ENCODE data around the gene TTC23. TPM values are rescaled to one million over a fixed set of nuclear protein-coding genes. Genes with fewer than 3 reads are reported as not detected.

The TTC23 gene
- total and polyA plus RNA-seq, 9 of the 15 experiments (the other 6 are each of a cell fraction or from before 2014, with no cell fraction given), result 0.41 to 4.5 (median 2.5) TPM

DNA sequence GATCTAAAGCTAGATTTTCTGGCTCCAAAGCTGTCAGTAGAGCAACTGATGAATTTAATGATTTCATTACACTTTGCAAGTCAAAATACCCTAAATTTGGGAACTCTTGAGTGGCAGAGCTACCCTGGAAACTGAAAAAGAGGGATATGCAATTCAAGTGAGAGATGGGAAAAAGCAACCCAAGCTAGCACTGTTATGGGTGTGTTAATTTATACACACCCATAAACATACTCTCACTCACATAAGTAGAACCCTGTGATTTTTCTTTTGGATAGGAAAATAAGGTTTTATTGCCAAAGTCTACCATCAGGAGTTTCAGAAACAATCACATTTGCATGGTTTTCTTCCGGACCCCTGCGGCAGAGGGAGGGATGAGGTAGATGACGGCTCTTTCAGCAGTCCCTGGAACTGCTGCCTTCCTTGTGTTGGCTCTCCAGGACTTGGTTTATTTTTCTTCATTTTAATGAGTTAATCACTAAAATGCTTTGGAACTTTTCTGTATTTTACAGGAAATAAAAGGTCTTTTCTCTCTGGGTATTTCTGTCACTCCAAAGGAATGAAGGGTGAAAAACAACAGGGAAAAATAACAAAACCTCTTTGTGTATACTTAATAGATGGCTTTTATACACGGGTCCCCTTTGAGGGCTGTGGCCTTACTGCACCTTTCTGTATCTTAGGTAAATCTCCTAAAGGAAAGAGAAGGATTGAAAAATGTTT, 63.8 kb downstream of the TTC23 start:
- POLR2A ChIA-PET, result no interaction called here
- intact Hi-C loops (cut with micrococcal nuclease) (no loop called here), in situ Hi-C loops (cut with MboI) (no loop called here)
- Histone ChIP-seq H3K4me3 (no peak overlapping the region), H3K9ac (ENCODE audit: insufficient read depth in 1 of 2, low read depth in 2 of 2, low read length in 2 of 2) (no peak overlapping the region), H3K27ac (ENCODE audit: extremely low read depth, low read depth, low read length) (no peak overlapping the region), H3K4me2 (ENCODE audit: insufficient read depth, low read length) (no peak overlapping the region), H3K27me3 (ENCODE audit: control insufficient read depth in 2 of 2, insufficient read depth in 2 of 2, low read length in 2 of 2) (no peaks in the 10 kb centered on the region), H3K36me3 (ENCODE audit: control insufficient read depth, insufficient read depth, low read length) (no peaks in the 10 kb centered on the region), H3K9me1 (ENCODE audit: control insufficient read depth, insufficient read depth, low read length) (no peaks in the 10 kb centered on the region), H3K79me2 (ENCODE audit: control insufficient read depth, insufficient read depth, low read length) (no peaks in the 10 kb centered on the region), H3K4me1 (replicated peaks in 1 of 2; ENCODE audit: control insufficient read depth in 2 of 2, insufficient read depth in 2 of 2, low read length in 2 of 2) (no peaks in the 10 kb centered on the region), H2AFZ (ENCODE audit: low read depth, low read length) (no peak overlapping the region), H4K20me1 (replicated peaks; ENCODE audit: control insufficient read depth, insufficient read depth, low read length) (no peaks in the 10 kb centered on the region), H3K9me3 (replicated peaks; ENCODE audit: control insufficient read depth, insufficient read depth, low read depth, low read length) (no peaks in the 10 kb centered on the region)
- FAIRE-seq (no peak), ATAC-seq (no peak), DNase-seq (ENCODE audit: extremely low read depth in 1 of 4, low spot score in 3 of 4) (no peak)
- CTCF ChIA-PET (ENCODE audit: low intra/inter-chr PET ratio), result no interaction called here
- WGBS (ENCODE audit: insufficient coverage, low coverage, missing lambda C conversion rate), result 13% methylated on average over 4 of the region's 4 CpGs
- no TSS peak for BruUV-seq (replicated peaks)
- TF ChIP-seq KAT7 (CRISPR knock-in tag; IDR thresholded peaks at IDR 0.05; ENCODE audit: borderline replicate concordance) (no peak), FOXA3 (CRISPR knock-in tag; conservative IDR thresholded peaks at IDR 0.05 in 1 of 2, IDR thresholded peaks at IDR 0.05 in 1 of 2) (no peak), POLR2A (conservative IDR thresholded peaks at IDR 0.05) (no peak), RBM34 (IDR thresholded peaks at IDR 0.05; ENCODE audit: borderline replicate concordance, insufficient read depth, low read length) (no peak), SNRNP70 (optimal IDR thresholded peaks at IDR 0.05; ENCODE audit: low read depth, low read length) (no peak), FUS (optimal IDR thresholded peaks at IDR 0.05; ENCODE audit: low read depth, low read length) (no peak), SPI1 (IDR thresholded peaks at IDR 0.05; ENCODE audit: borderline replicate concordance, low read depth, low read length) (no peak), RBM25 (IDR thresholded peaks at IDR 0.05; ENCODE audit: low read depth, low read length, severe bottlenecking) (no peak), CEBPB (tag; IDR thresholded peaks at IDR 0.05) (no peak), RAD51 (IDR thresholded peaks at IDR 0.05; ENCODE audit: borderline replicate concordance, low read depth) (no peak)
- TF ChIP-seq, protein P1, sequence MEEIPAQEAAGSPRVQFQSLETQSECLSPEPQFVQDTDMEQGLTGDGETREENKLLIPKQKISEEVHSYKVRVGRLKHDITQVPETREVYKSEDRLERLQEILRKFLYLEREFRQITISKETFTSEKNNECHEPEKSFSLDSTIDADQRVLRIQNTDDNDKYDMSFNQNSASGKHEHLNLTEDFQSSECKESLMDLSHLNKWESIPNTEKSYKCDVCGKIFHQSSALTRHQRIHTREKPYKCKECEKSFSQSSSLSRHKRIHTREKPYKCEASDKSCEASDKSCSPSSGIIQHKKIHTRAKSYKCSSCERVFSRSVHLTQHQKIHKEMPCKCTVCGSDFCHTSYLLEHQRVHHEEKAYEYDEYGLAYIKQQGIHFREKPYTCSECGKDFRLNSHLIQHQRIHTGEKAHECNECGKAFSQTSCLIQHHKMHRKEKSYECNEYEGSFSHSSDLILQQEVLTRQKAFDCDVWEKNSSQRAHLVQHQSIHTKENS (CRISPR knock-in tag; IDR thresholded peaks at IDR 0.05), result no peak

Measured in K562 (cell line).